Uterus (tissue), 4 donors: ENCODE measurements around the gene ANKH. TPM values are rescaled to one million over a fixed set of nuclear protein-coding genes. Genes with fewer than 3 reads are reported as not detected.

Experiments used
- DNase-seq, 2 donors: peaks; one replicate each; pipeline ENCODE4 v3.0.0-alpha.2; 2019 to 2020
- H3K27ac ChIP-seq, 2 donors: fragments of 200-600 bp; sonication (generic); 1 replicate in 1 of 2; 2 replicates in 1 of 2; pipeline ENCODE4 v1.5.1; 2016 to 2018
- H3K27me3 ChIP-seq, 2 donors: fragments of 200-600 bp; sonication (generic); one replicate each; pipeline ENCODE4 v1.5.1; 2018 to 2019; ENCODE audit warnings: control low read depth in 1 of 2
- H3K36me3 ChIP-seq, 2 donors: fragments of 200-600 bp; sonication (generic); one replicate each; pipeline ENCODE4 v1.5.1; 2019; ENCODE audit warnings: control low read depth in 1 of 2
- H3K4me1 ChIP-seq, 2 donors: fragments of 200-600 bp; sonication (generic); one replicate each; pipeline ENCODE4 v1.5.1; 2018 to 2019; ENCODE audit warnings: control low read depth in 1 of 2
- H3K4me3 ChIP-seq, 2 donors: fragments of 200-600 bp; sonication (generic); 1 replicate in 1 of 2; 2 replicates in 1 of 2; pipeline ENCODE4 v1.5.1; 2018 to 2019; ENCODE audit warnings: mild to moderate bottlenecking in 1 of 2
- H3K9me3 ChIP-seq, 2 donors: fragments of 200-600 bp; sonication (generic); one replicate each; pipeline ENCODE4 v1.5.1; 2019; ENCODE audit warnings: control low read depth in 1 of 2
- CTCF ChIP-seq, 4 experiments: fragments of 200-600 bp in 2 of 4; fragments of 450-650 bp in 2 of 4; sonication (generic) in 2 of 4; IDR thresholded peaks; one replicate each; pipeline ENCODE4 v1.5.1; 2016 to 2019; ENCODE audit warnings: antibody characterized with exemption in 4 of 4, mild to moderate bottlenecking in 2 of 4, moderate library complexity in 1 of 4
- POLR2A ChIP-seq, 2 donors: fragments of 450-650 bp; IDR thresholded peaks; one replicate each; pipeline ENCODE4 v1.6.1; 2016; ENCODE audit warnings: antibody characterized with exemption in 2 of 2, mild to moderate bottlenecking in 1 of 2, moderate library complexity in 1 of 2
- intact Hi-C: fragments of 100-400 bp; cut with DNase I; formaldehyde crosslinking; loops from one replicate; pipeline ENCODE4 v1.15.1; 2023; ENCODE audit warnings: low total_unique reads
- total RNA-seq, 4 donors: library from RNA; depleted of rRNA in 3 of 4; stranded (reverse); fragments of >200 nt in 3 of 4; gene quantifications; one replicate each; pipeline versions ENCODE4 v1.1.0 to v1.2.4, GENCODE V29; 2014 to 2023
- donor health status: DM: yes; HTN: yes; CAD: no.

ANKH gene
- total RNA-seq, 4 donors from 2014 or later = 2.9 to 47.7 (median 26.9) TPM

GRCh38 chr5:14793851-14794250, 77.7 kb downstream of the ANKH start:
- DNase-seq = no peak
- H3K27me3 ChIP-seq = no peaks in the 10 kb centered on the region
- no peaks in the 10 kb centered on the region for H3K4me1 ChIP-seq
- no peaks in the 10 kb centered on the region for H3K36me3 ChIP-seq
- no peak overlapping the region for H3K27ac ChIP-seq
- H3K9me3 ChIP-seq = no peaks in the 10 kb centered on the region
- H3K4me3 ChIP-seq = no peak overlapping the region
- intact Hi-C loops = no loop called here
- no peak for TF ChIP-seq CTCF (IDR thresholded peaks at IDR 0.05)
- TF ChIP-seq POLR2A (IDR thresholded peaks at IDR 0.05) = no peak

- no peak for DNase-seq
- no peak overlapping the region for H3K4me3 ChIP-seq
- TF ChIP-seq CTCF (IDR thresholded peaks at IDR 0.05) (no peak), POLR2A (IDR thresholded peaks at IDR 0.05) (no peak)
- H3K36me3 ChIP-seq = no peaks in the 10 kb centered on the region
- H3K9me3 ChIP-seq = no peaks in the 10 kb centered on the region
- no peak overlapping the region for H3K27ac ChIP-seq
- H3K4me1 ChIP-seq = no peaks in the 10 kb centered on the region
- H3K27me3 ChIP-seq = no peaks in the 10 kb centered on the region
- intact Hi-C loops = no loop called here
These were observed 80.7 kb downstream of the ANKH start for GRCh38 chr5:14790911-14791310.

GRCh38 chr5:14790220-14790619, 81.4 kb downstream of the ANKH start:
- no peak for DNase-seq
- Histone ChIP-seq H3K4me1 (no peaks in the 10 kb centered on the region), H3K27ac (no peak overlapping the region), H3K36me3 (no peaks in the 10 kb centered on the region), H3K4me3 (no peak overlapping the region), H3K27me3 (no peaks in the 10 kb centered on the region), H3K9me3 (no peaks in the 10 kb centered on the region)
- intact Hi-C loops = no loop called here
- no peak for TF ChIP-seq CTCF (IDR thresholded peaks at IDR 0.05)
- no peak for TF ChIP-seq POLR2A (IDR thresholded peaks at IDR 0.05)

- no peaks in the 10 kb centered on the region for H3K36me3 ChIP-seq
- DNase-seq = no peak
- H3K27me3 ChIP-seq = no peaks in the 10 kb centered on the region
- intact Hi-C loops = no loop called here
- H3K4me1 ChIP-seq = no peaks in the 10 kb centered on the region
- no peaks in the 10 kb centered on the region for H3K9me3 ChIP-seq
- no peak overlapping the region for H3K4me3 ChIP-seq
- TF ChIP-seq CTCF (IDR thresholded peaks at IDR 0.05) = no peak
- no peak for TF ChIP-seq POLR2A (IDR thresholded peaks at IDR 0.05)
- H3K27ac ChIP-seq = no peak overlapping the region
These were observed 83.6 kb downstream of the ANKH start for GRCh38 chr5:14787801-14788579.

- intact Hi-C loops = no loop called here
These were observed 87.9 kb downstream of the ANKH start for GRCh38 chr5:14783691-14784090.

More at GRCh38 chr5:14783691-14784090, 87.9 kb downstream of the ANKH start:
- no peaks in the 10 kb centered on the region for H3K9me3 ChIP-seq
- H3K27ac ChIP-seq = no peak overlapping the region
- no peaks in the 10 kb centered on the region for H3K36me3 ChIP-seq
- no peak for DNase-seq
- TF ChIP-seq POLR2A (IDR thresholded peaks at IDR 0.05) (no peak), CTCF (IDR thresholded peaks at IDR 0.05) (no peak)
- no peak overlapping the region for H3K4me3 ChIP-seq
- H3K4me1 ChIP-seq = no peaks in the 10 kb centered on the region
- H3K27me3 ChIP-seq = no peaks in the 10 kb centered on the region
